ENCODE results near the gene TTC36. TPM values are rescaled to one million over a fixed set of nuclear protein-coding genes. Genes with fewer than 3 reads are reported as not detected.
"Not testable (repeated sequence)": the region's sequence is repeated elsewhere in the genome, so short reads cannot be mapped to it uniquely, and the experiment has no call there.

Gene TTC36, protein sequence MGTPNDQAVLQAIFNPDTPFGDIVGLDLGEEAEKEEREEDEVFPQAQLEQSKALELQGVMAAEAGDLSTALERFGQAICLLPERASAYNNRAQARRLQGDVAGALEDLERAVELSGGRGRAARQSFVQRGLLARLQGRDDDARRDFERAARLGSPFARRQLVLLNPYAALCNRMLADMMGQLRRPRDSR
- 0.81 TPM in 1 of 2 replicates, not detected in the other for total RNA-seq (ENCODE audit: low replicate concordance)

DNA sequence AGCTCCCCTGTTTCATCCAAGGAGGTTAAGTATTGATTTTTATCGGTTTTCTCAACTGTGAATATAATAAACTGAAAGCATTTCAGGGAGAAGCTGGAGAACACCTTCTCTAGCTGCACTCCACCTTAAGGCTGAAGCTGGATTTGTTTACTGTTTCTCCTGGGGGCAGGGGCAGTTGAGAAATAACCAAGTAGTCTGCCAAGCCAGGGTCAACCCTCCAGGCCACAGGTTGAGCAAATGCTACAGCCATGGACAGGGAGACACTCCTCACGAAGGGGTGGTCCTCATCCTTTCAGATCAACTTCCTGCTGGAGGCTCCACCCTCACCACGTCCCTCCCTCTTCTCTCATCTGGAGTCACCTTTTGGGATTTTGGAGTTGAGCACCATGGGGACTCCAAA is at the start of gene TTC36:
TSS of gene TTC36 (plus strand) at position 366 of the 400 bp plus-strand sequence. CDS start at position 387, 21 bp downstream.
- DNase-seq (ENCODE audit: low read depth): no peak
- no peak for TF ChIP-seq CTCF (IDR thresholded peaks at IDR 0.05; ENCODE audit: insufficient read depth, low read length)
- no peak within 1 kb of the TSS for H3K4me3 ChIP-seq (ENCODE audit: low read depth, low read length)

GRCh38 chr11:118481238-118481637 is 46.0 kb upstream of the TTC36 start:
- H3K4me3 ChIP-seq (ENCODE audit: low read depth, low read length): not testable (repeated sequence)

DNA sequence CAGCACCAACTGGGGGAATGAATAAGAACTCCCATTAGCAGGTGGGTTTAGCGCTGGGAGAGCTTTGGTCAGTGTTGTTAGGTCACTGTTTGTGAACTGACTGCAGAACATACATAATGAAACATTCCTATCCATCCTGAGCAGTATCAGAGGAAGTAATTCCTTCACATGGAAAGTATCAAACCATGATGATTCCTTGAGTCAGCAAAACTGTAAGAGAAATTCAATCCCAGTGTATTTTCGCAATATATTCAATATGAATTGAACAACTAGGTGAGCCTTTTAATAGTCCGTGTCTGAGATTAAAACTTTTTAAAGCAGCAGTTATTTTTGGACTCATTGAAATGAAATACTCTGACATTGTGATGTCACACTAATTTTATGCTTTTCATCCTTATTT is 42.9 kb upstream of the TTC36 start:
- H3K4me3 ChIP-seq (ENCODE audit: low read depth, low read length): no peak overlapping the region
- DNase-seq (ENCODE audit: low read depth): no peak
- TF ChIP-seq CTCF (IDR thresholded peaks at IDR 0.05; ENCODE audit: insufficient read depth, low read length): no peak

More at GRCh38 chr11:118481238-118481637, 46.0 kb upstream of the TTC36 start:
- not testable (repeated sequence) for DNase-seq (ENCODE audit: low read depth)

GRCh38 chr11:118485273-118485672 is 42.0 kb upstream of the TTC36 start:
- no peak overlapping the region for H3K4me3 ChIP-seq (ENCODE audit: low read depth, low read length)

DNA sequence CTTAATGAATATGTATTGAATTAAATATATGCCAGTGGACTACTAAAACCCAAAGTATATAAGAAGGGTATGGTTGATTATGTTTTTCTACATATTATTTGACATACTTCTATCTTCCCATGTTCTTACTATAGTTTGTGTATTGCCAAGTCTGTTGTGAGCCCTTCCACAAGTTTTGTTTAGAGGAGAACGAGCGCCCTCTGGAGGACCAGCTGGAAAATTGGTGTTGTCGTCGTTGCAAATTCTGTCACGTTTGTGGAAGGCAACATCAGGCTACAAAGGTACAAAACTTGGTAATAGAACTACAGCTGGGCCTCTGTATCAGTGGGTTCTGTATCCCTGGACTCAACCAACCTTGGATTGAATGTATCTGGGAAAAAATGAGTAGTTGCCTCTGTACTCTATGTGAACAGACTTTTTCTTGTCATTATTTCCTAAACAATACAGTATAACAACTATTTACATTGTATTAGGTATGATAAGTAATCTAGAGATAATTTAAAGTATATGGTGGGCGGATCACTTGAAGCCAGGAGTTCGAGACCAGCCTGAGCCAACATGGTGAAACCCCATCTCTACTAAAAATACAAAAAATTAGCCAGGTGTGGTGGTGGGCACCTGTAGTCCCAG is 38.7 kb upstream of the TTC36 start:
- peak; percentile 80 for TF ChIP-seq CTCF (IDR thresholded peaks at IDR 0.05; ENCODE audit: insufficient read depth, low read length)
- peak; percentile 87 for DNase-seq (ENCODE audit: low read depth)
- no peak overlapping the region for H3K4me3 ChIP-seq (ENCODE audit: low read depth, low read length)

More at GRCh38 chr11:118485273-118485672, 42.0 kb upstream of the TTC36 start:
- TF ChIP-seq CTCF (IDR thresholded peaks at IDR 0.05; ENCODE audit: insufficient read depth, low read length): peak; percentile 15
- no peak for DNase-seq (ENCODE audit: low read depth)

DNA sequence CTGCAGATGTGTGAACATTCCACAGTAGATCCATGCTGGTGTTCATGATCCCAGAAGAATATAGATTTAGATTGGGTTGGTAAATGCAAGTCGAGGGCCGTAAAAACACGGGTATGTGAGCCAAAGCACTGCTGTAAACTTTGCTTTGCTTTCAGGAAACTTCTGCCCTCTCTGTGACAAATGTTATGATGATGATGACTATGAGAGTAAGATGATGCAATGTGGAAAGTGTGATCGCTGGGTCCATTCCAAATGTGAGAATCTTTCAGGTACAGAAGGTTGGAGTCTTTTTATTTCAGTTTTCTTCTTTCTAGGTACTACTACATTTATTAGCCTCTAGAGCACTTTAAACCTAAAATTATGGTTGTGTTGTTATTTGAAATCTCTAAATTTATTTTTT is 36.2 kb upstream of the TTC36 start:
- no peak for TF ChIP-seq CTCF (IDR thresholded peaks at IDR 0.05; ENCODE audit: insufficient read depth, low read length)
- H3K4me3 ChIP-seq (ENCODE audit: low read depth, low read length): no peak overlapping the region
- DNase-seq (ENCODE audit: low read depth): no peak

DNA sequence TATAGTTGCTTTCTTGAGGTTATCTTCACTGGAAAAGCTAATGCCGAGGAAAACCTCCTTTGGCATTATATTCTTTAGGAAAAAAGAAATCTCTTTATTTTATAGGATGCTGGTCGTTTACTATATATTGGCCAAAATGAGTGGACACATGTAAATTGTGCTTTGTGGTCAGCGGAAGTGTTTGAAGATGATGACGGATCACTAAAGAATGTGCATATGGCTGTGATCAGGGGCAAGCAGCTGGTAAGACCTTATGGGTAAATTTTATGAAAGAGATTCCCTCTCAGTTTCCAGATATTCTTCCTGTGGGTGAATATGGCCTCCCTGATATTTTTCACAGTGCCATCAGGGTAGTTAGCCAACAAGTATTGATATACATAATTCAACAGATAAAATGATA is 29.4 kb upstream of the TTC36 start:
- no peak overlapping the region for H3K4me3 ChIP-seq (ENCODE audit: low read depth, low read length)
- no peak for TF ChIP-seq CTCF (IDR thresholded peaks at IDR 0.05; ENCODE audit: insufficient read depth, low read length)
- peak; percentile 16 for DNase-seq (ENCODE audit: low read depth)
